ENCODE data around the gene GAS2L1.

DNA sequence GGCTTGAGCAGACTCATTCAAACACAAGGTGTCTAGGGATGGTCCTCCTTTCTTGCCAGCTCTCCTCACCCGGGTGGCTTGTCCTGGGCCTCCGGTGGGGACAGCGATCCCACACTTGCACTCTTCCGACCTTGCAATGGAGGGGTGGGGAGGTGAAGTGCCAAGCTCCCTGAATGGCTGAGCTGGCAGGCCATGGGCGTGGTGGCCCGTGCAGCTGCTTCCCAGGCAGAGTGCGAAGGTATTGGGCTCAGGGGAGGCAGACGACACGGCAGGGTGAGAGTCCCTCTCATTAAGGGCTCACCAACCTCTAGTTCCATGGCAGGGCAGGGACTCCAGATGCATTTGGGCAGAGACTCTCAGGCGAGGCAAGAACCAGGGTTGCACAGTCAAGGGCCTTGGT is 20.0 kb downstream of the GAS2L1 start:
- TF ChIP-seq RAD21 (conservative IDR thresholded peaks at IDR 0.05) (no peak), EZH2 (IDR thresholded peaks at IDR 0.05; ENCODE audit: borderline replicate concordance, insufficient read depth, low read length, poor library complexity, severe bottlenecking) (no peak)
- TF ChIP-seq, protein P1, sequence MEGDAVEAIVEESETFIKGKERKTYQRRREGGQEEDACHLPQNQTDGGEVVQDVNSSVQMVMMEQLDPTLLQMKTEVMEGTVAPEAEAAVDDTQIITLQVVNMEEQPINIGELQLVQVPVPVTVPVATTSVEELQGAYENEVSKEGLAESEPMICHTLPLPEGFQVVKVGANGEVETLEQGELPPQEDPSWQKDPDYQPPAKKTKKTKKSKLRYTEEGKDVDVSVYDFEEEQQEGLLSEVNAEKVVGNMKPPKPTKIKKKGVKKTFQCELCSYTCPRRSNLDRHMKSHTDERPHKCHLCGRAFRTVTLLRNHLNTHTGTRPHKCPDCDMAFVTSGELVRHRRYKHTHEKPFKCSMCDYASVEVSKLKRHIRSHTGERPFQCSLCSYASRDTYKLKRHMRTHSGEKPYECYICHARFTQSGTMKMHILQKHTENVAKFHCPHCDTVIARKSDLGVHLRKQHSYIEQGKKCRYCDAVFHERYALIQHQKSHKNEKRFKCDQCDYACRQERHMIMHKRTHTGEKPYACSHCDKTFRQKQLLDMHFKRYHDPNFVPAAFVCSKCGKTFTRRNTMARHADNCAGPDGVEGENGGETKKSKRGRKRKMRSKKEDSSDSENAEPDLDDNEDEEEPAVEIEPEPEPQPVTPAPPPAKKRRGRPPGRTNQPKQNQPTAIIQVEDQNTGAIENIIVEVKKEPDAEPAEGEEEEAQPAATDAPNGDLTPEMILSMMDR (IDR thresholded peaks at IDR 0.05; ENCODE audit: poor library complexity, severe bottlenecking), result no peak
